Karpas-422 (cell line): Measurements from ENCODE around the gene IL13. TPM values are rescaled to one million over a fixed set of nuclear protein-coding genes. Genes with fewer than 3 reads are reported as not detected.

Source experiments
- DNase-seq: peaks from one replicate; pipeline ENCODE4 v3.0.0-alpha.2; 2015
- H2AFZ ChIP-seq: fragments of 200-600 bp; sonication (generic); 2 replicates; pipeline ENCODE4 v1.6.1; 2014; ENCODE audit warnings: antibody characterized with exemption, low read length, mixed read lengths
- H3K27ac ChIP-seq: fragments of 200-600 bp; sonication (generic); 2 replicates; pipeline ENCODE4 v1.5.1; 2014; ENCODE audit warnings: mild to moderate bottlenecking, low read length, moderate library complexity
- H3K27me3 ChIP-seq: fragments of 200-600 bp; sonication (generic); 2 replicates; pipeline ENCODE4 v1.6.1; 2014; ENCODE audit warnings: low read length, mixed read lengths
- H3K36me3 ChIP-seq: fragments of 200-600 bp; sonication (generic); 2 replicates; pipeline ENCODE4 v1.6.1; 2014; ENCODE audit warnings: low read length, mixed read lengths; ENCODE audit not compliant: insufficient read depth
- H3K4me1 ChIP-seq: fragments of 200-600 bp; sonication (generic); 2 replicates; pipeline ENCODE4 v1.6.1; 2014; ENCODE audit warnings: mild to moderate bottlenecking, low read length, mixed read lengths
- H3K4me2 ChIP-seq: fragments of 200-600 bp; sonication (generic); 2 replicates; pipeline ENCODE4 v1.6.1; 2014; ENCODE audit warnings: low read length, low read depth, mild to moderate bottlenecking; ENCODE audit not compliant: poor library complexity, severe bottlenecking
- H3K4me3 ChIP-seq: fragments of 200-600 bp; sonication (generic); 2 replicates; pipeline ENCODE4 v1.5.1; 2014; ENCODE audit warnings: mild to moderate bottlenecking, antibody characterized with exemption, low read length, mixed read lengths
- H3K79me2 ChIP-seq: fragments of 200-600 bp; sonication (generic); 2 replicates; pipeline ENCODE4 v1.6.1; 2014; ENCODE audit warnings: mild to moderate bottlenecking, low read length, mixed read lengths
- H3K9ac ChIP-seq: fragments of 200-600 bp; sonication (generic); 2 replicates; pipeline ENCODE4 v1.6.0; 2014; ENCODE audit warnings: low read length
- H3K9me2 ChIP-seq: fragments of 200-600 bp; sonication (generic), shearing (Covaris generic); replicated peaks from 2 replicates; pipeline ENCODE4 v1.6.0; 2014; ENCODE audit warnings: mild to moderate bottlenecking, low read length, moderate library complexity; ENCODE audit not compliant: insufficient read depth
- H3K9me3 ChIP-seq: fragments of 300-700, 200-600 bp; sonication (generic); 2 replicates; pipeline ENCODE4 v1.6.1; 2014; ENCODE audit warnings: low read length, mixed read lengths
- H4K20me1 ChIP-seq: fragments of 200-600 bp; sonication (generic); 2 replicates; pipeline ENCODE4 v1.6.1; 2014; ENCODE audit warnings: mild to moderate bottlenecking, antibody characterized with exemption, low read length, low read depth; ENCODE audit not compliant: insufficient read depth
- total RNA-seq: library from RNA; depleted of rRNA; stranded (reverse); fragments of >200 nt; shearing (Covaris generic); gene quantifications from 2 replicates; pipeline ENCODE4 v1.2.3, GENCODE V29; 2014; ENCODE audit warnings: low replicate concordance

The IL13 gene
- total RNA-seq, 1 experiment from 2014 or later, result not detected

GRCh38 chr5:132669966-132670882 is 12.3 kb downstream of the IL13 start:
- H3K27me3 ChIP-seq, result no peaks in the 10 kb centered on the region
- H2AFZ ChIP-seq, result no peak overlapping the region
- no peak overlapping the region for H3K4me3 ChIP-seq
- no peak overlapping the region for H3K4me2 ChIP-seq
- H3K9ac ChIP-seq, result no peak overlapping the region
- no peaks in the 10 kb centered on the region for H3K9me2 ChIP-seq
- H3K9me3 ChIP-seq, result no peaks in the 10 kb centered on the region
- no peak for DNase-seq
- H3K27ac ChIP-seq, result no peak overlapping the region
- peaks cover 5% of the 10 kb centered on the region for H3K4me1 ChIP-seq
- H4K20me1 ChIP-seq, result no peaks in the 10 kb centered on the region
- no peaks in the 10 kb centered on the region for H3K79me2 ChIP-seq
- no peaks in the 10 kb centered on the region for H3K36me3 ChIP-seq

GRCh38 chr5:132671000-132671399 is 13.0 kb downstream of the IL13 start:
- Histone ChIP-seq H3K27me3 (no peaks in the 10 kb centered on the region), H3K9ac (no peak overlapping the region), H3K9me3 (no peaks in the 10 kb centered on the region), H3K27ac (no peak overlapping the region), H3K36me3 (no peaks in the 10 kb centered on the region), H3K4me3 (no peak overlapping the region), H3K79me2 (no peaks in the 10 kb centered on the region), H4K20me1 (no peaks in the 10 kb centered on the region), H3K4me1 (peaks cover 5% of the 10 kb centered on the region), H3K4me2 (no peak overlapping the region), H3K9me2 (no peaks in the 10 kb centered on the region), H2AFZ (no peak overlapping the region)
- DNase-seq, result no peak

DNA sequence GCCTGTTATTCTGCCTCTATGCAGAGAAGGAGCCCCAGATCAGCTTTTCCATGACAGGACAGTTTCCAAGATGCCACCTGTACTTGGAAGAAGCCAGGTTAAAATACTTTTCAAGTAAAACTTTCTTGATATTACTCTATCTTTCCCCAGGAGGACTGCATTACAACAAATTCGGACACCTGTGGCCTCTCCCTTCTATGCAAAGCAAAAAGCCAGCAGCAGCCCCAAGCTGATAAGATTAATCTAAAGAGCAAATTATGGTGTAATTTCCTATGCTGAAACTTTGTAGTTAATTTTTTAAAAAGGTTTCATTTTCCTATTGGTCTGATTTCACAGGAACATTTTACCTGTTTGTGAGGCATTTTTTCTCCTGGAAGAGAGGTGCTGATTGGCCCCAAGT is 15.5 kb downstream of the IL13 start:
- H3K9me2 ChIP-seq, result no peaks in the 10 kb centered on the region
- H3K27me3 ChIP-seq, result no peaks in the 10 kb centered on the region
- H3K4me2 ChIP-seq, result no peak overlapping the region
- no peak for DNase-seq
- H3K36me3 ChIP-seq, result no peaks in the 10 kb centered on the region
- H2AFZ ChIP-seq, result no peak overlapping the region
- no peak overlapping the region for H3K27ac ChIP-seq
- no peak overlapping the region for H3K4me3 ChIP-seq
- H3K9me3 ChIP-seq, result no peaks in the 10 kb centered on the region
- no peaks in the 10 kb centered on the region for H3K79me2 ChIP-seq
- no peak overlapping the region for H3K9ac ChIP-seq
- H4K20me1 ChIP-seq, result no peaks in the 10 kb centered on the region
- peaks cover 5% of the 10 kb centered on the region for H3K4me1 ChIP-seq

GRCh38 chr5:132673939-132674630 is 16.1 kb downstream of the IL13 start, which contains the start of gene IL4:
TSS of gene IL4 (plus strand) at chr5:132673989. CDS start at chr5:132674051, 62 bp downstream.
- Histone ChIP-seq H2AFZ (no peak within 1 kb of the TSS), H4K20me1 (no peaks in the 10 kb centered on the region), H3K79me2 (no peaks in the 10 kb centered on the region), H3K4me1 (peaks cover 5% of the 10 kb centered on the region), H3K36me3 (no peaks in the 10 kb centered on the region), H3K27me3 (no peaks in the 10 kb centered on the region), H3K27ac (no peak within 1 kb of the TSS), H3K4me3 (no peak within 1 kb of the TSS), H3K9me3 (no peaks in the 10 kb centered on the region), H3K9me2 (no peaks in the 10 kb centered on the region), H3K9ac (no peak within 1 kb of the TSS), H3K4me2 (no peak within 1 kb of the TSS)
- no peak for DNase-seq

GRCh38 chr5:132674671-132675506 is 16.9 kb downstream of the IL13 start:
- Histone ChIP-seq H3K4me1 (peaks cover 5% of the 10 kb centered on the region), H3K9me2 (no peaks in the 10 kb centered on the region), H3K9ac (no peak overlapping the region), H2AFZ (no peak overlapping the region), H3K27me3 (no peaks in the 10 kb centered on the region), H3K9me3 (no peaks in the 10 kb centered on the region), H3K36me3 (no peaks in the 10 kb centered on the region), H4K20me1 (no peaks in the 10 kb centered on the region), H3K4me3 (no peak overlapping the region), H3K27ac (no peak overlapping the region), H3K4me2 (no peak overlapping the region), H3K79me2 (no peaks in the 10 kb centered on the region)
- DNase-seq, result no peak

- no peak overlapping the region for H3K9ac ChIP-seq
- peaks cover 6% of the 10 kb centered on the region for H3K4me1 ChIP-seq
- H3K79me2 ChIP-seq, result no peaks in the 10 kb centered on the region
- H3K4me2 ChIP-seq, result no peak overlapping the region
- H2AFZ ChIP-seq, result no peak overlapping the region
- no peaks in the 10 kb centered on the region for H3K9me2 ChIP-seq
- no peak overlapping the region for H3K4me3 ChIP-seq
- no peaks in the 10 kb centered on the region for H3K9me3 ChIP-seq
- no peak overlapping the region for H3K27ac ChIP-seq
- H4K20me1 ChIP-seq, result no peaks in the 10 kb centered on the region
- no peaks in the 10 kb centered on the region for H3K36me3 ChIP-seq
- DNase-seq, result no peak
- no peaks in the 10 kb centered on the region for H3K27me3 ChIP-seq
Observed at GRCh38 chr5:132675936-132676689, 18.1 kb downstream of the IL13 start.

- Histone ChIP-seq H3K4me2 (no peak overlapping the region), H3K79me2 (no peaks in the 10 kb centered on the region), H4K20me1 (no peaks in the 10 kb centered on the region), H3K9me3 (no peaks in the 10 kb centered on the region), H3K9me2 (no peaks in the 10 kb centered on the region), H3K27me3 (no peaks in the 10 kb centered on the region), H3K9ac (no peak overlapping the region), H3K27ac (no peak overlapping the region), H2AFZ (no peak overlapping the region), H3K4me1 (peaks cover 17% of the 10 kb centered on the region), H3K4me3 (no peak overlapping the region), H3K36me3 (no peaks in the 10 kb centered on the region)
- no peak for DNase-seq
Observed at GRCh38 chr5:132677191-132677590, 19.2 kb downstream of the IL13 start.
